Esophagus muscularis mucosa (tissue), 3 donors: ENCODE measurements around the gene DISC1.

Experiments
- CTCF ChIP-seq, 3 experiments: fragments of 200-600 bp in 2 of 3; fragments of 450-650 bp in 1 of 3; sonication (generic) in 2 of 3; IDR thresholded peaks; one replicate each; pipeline ENCODE4 v1.5.1; 2017 to 2019; ENCODE audit warnings: antibody characterized with exemption in 3 of 3, mild to moderate bottlenecking in 2 of 3, moderate library complexity in 1 of 3
- POLR2A ChIP-seq: fragments of 450-650 bp; IDR thresholded peaks from one replicate; pipeline ENCODE4 v1.6.1; 2017; ENCODE audit warnings: antibody characterized with exemption, moderate library complexity, mild to moderate bottlenecking, low read depth

GRCh38 chr1:232045139-232045994, 418.8 kb downstream of the DISC1 start:
- TF ChIP-seq CTCF (IDR thresholded peaks at IDR 0.05) (no peak), POLR2A (no peak)
